Renal pelvis (tissue), 3 donors: ENCODE data around the gene PRORP. TPM values are rescaled to one million over a fixed set of nuclear protein-coding genes. Genes with fewer than 3 reads are reported as not detected.

ENCODE experiments used
- polyA plus RNA-seq, 3 donors: library from polyadenylated mRNA; unstranded; fragments of 120-200 nt; gene quantifications; one replicate each; pipeline ENCODE4 v1.2.1, GENCODE V29; 2013; ENCODE audit not compliant: insufficient read length in 3 of 3

Gene PRORP
- polyA plus RNA-seq, 3 donors, result 25.9 to 32.1 (median 26.8) TPM

Other genes with a start within 250 kb of the PRORP start
- gene BAZ1A, start 247.2 kb upstream of the PRORP start, polyA plus RNA-seq, result 10 to 100 TPM; 23.7 to 34.8 (median 27.6) TPM
- gene SRP54, start 139.6 kb upstream of the PRORP start, polyA plus RNA-seq, result 10 to 100 TPM; 60.6 to 79.2 (median 71.1) TPM
- 10 to 100 TPM; 52.4 to 60.6 (median 55.1) TPM for gene FAM177A1, start 76.3 kb upstream of the PRORP start, polyA plus RNA-seq
- 10 to 100 TPM; 43.4 to 50.5 (median 48.6) TPM for gene PPP2R3C, start 562 bp upstream of the PRORP start, polyA plus RNA-seq
- 100 to 1,000 TPM; 161 to 180 (median 163) TPM for gene PSMA6, start 169.8 kb downstream of the PRORP start, polyA plus RNA-seq